Fibroblast of peridontal ligament (primary cell): ENCODE measurements around the gene OR13A1.
"Not testable (repeated sequence)": the region's sequence is repeated elsewhere in the genome, so short reads cannot be mapped to it uniquely, and the experiment has no call there.

Source experiments
- DNase-seq: peaks from one replicate; pipeline ENCODE4 v3.0.0-alpha.2; 2010; ENCODE audit errors: extremely low read depth

Gene OR13A1

GRCh38 chr10:45280113-45280760 is 35.2 kb downstream of the OR13A1 start:
- DNase-seq, result no peak

- DNase-seq, result no peak
Measured at GRCh38 chr10:45279682-45280081, 35.7 kb downstream of the OR13A1 start.

GRCh38 chr10:45278860-45279498 is 36.4 kb downstream of the OR13A1 start:
- DNase-seq, result no peak

- DNase-seq, result not testable (repeated sequence)
Measured at GRCh38 chr10:45276146-45276545, 39.3 kb downstream of the OR13A1 start.

GRCh38 chr10:45274364-45274763 is 41.0 kb downstream of the OR13A1 start:
- DNase-seq, result no peak

- DNase-seq, result not testable (repeated sequence)
Measured at GRCh38 chr10:45267777-45268176, 47.6 kb downstream of the OR13A1 start.

- no peak for DNase-seq
Measured at GRCh38 chr10:45265996-45266395, 49.4 kb downstream of the OR13A1 start.

- no peak for DNase-seq
Measured at GRCh38 chr10:45261946-45262345, 53.5 kb downstream of the OR13A1 start.

- no peak for DNase-seq
Measured at GRCh38 chr10:45261243-45261775, 54.1 kb downstream of the OR13A1 start.

GRCh38 chr10:45260635-45261034 is 54.8 kb downstream of the OR13A1 start:
- DNase-seq, result not testable (repeated sequence)

GRCh38 chr10:45259786-45260495 is 55.5 kb downstream of the OR13A1 start:
- not testable (repeated sequence) for DNase-seq

GRCh38 chr10:45257600-45257999 is 57.8 kb downstream of the OR13A1 start:
- DNase-seq, result no peak

- DNase-seq, result no peak
Measured at GRCh38 chr10:45256246-45256645, 59.2 kb downstream of the OR13A1 start.

GRCh38 chr10:45255706-45256105 is 59.7 kb downstream of the OR13A1 start:
- no peak for DNase-seq

- no peak for DNase-seq
Measured at GRCh38 chr10:45254892-45255291, 60.5 kb downstream of the OR13A1 start.

GRCh38 chr10:45253183-45253914 is 62.1 kb downstream of the OR13A1 start:
- DNase-seq, result no peak
